Stimulated activated CD8-positive, alpha-beta memory T cell treated with anti-CD3 and anti-CD28 coated beads, Interleukin-12 subunit alpha, Interleukin-12 subunit beta, amount 100 ng/mL, for 4 hours (primary cell): ENCODE results near the gene PDYN.
A peak's percentile ranks its signal among the peaks of the same experiment; 100 is the strongest.

Experiments used
- DNase-seq: peaks from one replicate; pipeline ENCODE4 v3.0.0-alpha.2; 2020; ENCODE audit warnings: low read depth

The PDYN gene

DNA sequence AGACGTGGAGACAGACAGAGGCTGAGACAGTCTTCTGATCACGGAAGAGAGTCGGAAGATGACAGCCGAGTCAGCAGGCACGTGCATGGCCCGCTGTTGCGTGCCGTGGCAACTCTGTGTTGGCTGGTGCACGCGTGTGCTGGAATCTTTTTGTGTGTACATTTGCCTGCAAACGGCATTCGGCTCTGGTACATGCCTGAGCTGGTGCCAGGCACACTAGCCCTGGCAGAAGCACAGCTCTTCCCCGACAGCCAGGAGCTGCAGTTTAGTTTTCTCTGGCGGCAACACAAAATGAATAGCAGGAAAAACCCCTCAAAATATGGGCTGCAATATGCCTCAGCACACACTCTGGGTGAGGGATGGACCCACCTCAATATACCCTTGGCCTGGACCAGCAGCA lies 769 bp upstream of the PDYN start:
- no peak for DNase-seq

DNA sequence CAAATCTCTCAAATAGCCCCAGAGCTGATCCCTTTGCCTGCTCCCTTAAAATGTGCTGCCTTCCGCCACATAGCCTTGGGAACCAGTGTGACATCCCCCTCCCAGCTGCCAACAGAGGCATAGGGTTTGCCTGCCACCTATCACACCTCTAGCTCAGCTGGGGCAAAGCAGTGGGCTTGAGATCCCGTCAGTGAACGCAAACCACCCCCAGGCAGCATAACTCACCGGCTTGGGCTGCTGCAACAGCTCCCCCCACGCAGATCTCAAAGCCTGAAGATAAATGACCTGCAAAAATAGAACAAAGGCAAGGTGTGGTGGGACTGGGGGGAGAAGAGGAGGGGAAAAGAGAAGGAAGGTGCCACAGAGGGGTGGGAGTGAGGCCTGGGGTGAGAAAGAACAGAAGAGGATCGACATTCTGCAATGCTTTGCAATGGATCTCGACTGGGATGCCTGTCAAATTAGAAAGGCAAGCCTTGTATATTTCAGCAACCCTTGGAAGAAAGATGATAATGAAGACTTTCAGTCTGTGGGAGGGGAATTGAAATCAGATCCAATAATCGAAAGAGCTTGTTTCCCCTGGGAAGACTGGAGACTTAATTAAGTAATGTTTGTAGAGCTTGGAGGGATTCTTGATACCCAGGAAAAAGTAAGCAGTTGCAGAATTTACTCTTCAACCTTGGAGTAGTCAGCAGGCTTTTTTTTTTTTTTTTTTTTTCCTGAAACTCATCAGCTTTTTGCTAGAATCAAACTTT lies 1.3 kb downstream of the PDYN start:
- DNase-seq: no peak

DNA sequence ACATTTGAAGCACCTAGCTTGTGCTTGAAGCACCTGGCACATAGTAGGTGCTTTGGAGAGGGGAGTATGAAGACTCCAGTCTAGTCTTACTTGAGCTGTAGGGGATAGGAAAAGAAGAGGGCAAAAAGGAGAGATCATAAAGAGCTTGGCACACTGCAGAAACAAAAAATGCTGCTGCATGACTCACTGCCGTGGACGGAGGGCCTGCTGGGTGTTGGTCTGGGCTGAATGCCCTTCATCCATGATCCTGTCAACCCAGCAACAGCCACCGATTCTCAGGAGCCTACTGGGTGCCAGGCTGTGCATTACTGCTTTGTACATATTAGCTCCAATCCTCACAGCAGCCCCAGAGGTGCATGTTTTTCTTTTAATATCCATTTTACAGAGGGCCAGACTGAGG lies 6.0 kb downstream of the PDYN start:
- no peak for DNase-seq

DNA sequence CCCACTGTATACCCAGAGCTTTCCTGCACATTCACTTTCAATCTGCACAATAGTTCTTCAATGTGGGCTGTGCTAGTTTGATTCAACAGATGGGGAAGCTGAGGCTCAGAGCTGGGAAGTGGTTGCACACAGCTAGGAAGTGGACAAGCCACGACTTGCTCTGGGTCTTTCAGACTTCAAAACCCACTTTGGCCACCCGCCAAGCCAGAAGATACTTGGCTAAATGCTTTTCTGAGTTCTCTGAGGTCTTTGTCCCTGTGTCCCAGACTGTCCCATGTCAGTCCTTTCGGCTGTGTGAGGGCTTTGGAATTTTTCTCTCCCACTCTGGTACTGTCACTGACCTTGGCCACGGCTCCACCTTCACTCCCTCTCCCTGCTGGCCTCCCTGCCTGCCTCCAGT lies 10.6 kb downstream of the PDYN start:
- no peak for DNase-seq

DNA sequence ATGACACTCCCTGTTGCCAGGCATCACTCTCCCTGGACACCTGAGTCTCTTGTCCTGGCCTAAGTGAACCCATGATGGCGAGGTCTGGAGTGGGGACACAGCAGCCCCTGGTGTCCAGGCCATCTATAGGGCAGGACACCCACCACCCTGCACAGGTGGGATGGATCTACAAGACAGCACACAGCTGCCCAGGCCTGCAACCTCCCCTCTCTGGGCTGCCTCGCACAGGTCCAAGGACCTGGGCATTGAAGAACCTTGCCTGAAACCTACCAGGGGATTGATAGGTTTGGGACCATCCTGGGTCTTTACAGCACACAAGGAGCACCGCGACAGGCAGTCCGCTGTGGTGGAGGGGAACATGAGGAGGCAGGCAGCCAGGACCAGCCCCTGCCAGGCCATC lies 11.2 kb downstream of the PDYN start:
- DNase-seq: no peak

DNA sequence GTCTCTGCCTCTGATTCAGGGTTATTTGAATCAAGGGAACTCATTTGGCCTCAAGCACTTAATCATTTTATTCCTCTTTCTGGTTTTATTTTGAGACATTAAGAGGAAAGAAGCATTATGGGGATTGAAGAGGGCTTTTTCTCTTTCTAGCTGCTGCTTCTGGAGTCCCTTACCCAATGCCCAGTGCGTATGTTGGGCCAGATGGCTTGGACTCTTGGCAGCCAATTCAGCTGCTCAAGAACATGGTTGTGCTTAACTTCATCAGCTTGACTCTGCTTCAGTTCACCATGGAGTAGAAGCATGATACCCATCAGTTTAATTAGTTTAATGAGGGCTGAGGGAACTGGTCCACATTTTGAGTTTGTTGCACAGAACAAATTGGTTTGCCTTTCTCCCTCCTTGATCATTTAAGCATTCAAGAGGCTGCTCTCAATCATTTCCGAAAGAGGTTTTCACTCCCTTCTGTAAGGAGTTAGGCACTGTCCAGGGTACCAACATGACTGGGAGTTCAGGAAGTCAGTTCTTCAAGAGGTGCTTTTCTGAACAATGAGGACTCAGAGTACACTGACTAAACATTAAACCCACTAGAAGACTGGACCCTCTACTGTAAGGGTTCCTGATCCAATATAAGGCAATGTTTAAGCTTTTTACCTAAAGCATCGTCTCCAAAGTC lies 14.6 kb downstream of the PDYN start:
- no peak for DNase-seq

DNA sequence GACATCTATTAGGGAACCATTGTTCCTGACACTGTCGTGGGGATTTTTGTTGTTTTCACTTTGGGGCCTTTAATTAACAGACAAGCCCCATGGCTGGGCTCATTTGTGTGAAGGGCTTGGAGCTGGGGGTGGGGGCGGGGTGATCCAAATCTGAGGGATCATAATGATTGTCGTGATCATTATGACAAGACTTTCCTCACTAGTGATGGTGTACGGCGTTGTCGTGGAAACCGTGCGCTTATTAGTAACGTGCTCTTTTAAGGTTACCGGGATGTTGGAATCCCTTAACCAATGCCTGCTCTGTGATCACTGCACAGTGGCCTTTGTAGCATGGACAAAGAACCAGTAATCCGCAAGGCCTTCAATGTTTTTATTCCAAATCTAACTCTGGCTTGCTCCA lies 18.6 kb downstream of the PDYN start:
- no peak for DNase-seq

DNA sequence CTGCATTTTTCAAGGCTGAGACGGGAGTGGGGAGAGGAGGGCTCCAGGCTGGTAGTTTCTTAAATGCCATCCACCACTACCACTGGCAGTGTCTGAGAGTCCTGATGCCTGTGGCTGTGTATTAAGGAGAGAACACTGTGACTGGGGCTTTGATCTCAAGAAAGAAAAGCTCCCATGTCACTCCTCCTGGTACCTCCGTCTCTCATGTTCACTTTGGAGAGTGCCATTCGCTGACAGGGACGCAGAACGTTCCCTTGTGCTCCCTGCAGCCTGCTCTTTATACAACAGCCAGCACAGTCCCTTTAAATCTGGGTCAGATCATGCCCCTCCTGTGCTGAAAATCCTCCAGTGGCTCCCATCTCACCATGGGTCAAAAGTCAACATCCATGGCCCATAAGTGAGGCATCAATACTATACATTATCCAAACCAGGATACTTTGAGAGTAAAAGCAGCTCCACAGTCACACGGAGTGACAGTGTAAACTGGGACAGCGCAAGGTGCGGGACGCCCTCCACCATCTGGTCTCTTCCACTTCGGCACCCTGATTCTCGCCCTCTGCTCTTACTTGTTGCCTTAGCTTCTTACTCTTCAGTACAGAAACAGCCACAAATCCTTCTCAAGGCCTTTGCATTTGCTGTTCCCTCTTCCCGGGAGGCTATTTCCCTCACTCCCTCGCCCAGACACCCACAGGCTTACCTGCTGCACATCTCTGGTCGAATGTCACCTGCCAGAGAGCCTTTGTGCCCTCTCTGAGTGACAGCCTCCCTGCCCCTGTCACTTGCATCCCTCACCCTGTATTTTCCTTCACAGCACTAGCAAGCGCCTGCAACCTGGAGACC lies 20.0 kb downstream of the PDYN start:
- DNase-seq: no peak

DNA sequence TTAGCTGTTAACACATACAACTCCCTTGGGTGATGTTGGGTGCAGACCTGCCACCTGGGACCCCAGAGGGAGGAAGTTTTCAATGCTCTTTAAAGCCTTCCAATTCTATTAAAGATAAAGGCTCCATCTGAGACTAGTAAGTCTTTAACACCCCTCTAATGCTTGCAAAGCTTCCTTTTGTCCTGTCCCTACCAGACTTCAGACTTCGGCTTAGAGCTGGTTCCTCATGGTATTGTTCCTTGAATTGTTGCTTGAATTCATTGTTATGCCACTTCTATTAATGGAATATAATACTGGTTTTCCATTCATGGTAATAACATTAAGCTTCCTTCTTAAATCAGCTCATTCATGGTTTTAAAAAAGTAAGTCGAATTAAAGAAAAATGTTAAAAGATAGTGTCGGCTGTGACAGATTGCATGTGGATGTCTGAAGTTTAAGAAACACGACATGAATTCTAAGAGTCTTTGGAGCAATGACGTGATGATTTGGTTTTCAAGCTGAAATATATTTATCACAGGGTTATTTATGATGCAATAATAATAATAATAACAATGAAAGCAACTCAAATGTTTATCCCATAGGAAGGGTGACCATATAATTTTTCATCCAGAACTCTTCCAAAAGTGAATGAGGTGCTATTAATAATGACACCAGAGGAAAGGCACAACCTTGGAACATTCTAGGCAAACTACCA lies 21.8 kb downstream of the PDYN start:
- no peak for DNase-seq

DNA sequence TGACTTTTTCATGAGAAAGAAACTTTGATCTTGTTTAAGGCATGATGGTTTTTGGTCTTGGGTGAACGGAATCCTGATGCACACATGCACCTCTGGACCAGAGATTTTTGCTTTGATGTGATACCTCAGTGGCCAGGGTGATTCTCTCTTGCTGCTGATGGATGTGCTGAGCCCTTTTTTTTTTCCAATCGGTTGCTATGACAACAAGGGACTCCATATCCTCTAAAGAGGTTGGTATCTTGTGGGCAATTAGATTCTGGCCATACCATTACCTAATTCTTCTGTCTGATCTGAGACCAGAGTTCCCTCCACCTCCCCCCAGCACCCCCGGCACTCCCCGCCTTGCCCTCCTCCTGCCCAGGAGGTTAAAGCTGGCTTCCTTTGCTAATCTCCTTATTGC lies 24.9 kb downstream of the PDYN start:
- no peak for DNase-seq

DNA sequence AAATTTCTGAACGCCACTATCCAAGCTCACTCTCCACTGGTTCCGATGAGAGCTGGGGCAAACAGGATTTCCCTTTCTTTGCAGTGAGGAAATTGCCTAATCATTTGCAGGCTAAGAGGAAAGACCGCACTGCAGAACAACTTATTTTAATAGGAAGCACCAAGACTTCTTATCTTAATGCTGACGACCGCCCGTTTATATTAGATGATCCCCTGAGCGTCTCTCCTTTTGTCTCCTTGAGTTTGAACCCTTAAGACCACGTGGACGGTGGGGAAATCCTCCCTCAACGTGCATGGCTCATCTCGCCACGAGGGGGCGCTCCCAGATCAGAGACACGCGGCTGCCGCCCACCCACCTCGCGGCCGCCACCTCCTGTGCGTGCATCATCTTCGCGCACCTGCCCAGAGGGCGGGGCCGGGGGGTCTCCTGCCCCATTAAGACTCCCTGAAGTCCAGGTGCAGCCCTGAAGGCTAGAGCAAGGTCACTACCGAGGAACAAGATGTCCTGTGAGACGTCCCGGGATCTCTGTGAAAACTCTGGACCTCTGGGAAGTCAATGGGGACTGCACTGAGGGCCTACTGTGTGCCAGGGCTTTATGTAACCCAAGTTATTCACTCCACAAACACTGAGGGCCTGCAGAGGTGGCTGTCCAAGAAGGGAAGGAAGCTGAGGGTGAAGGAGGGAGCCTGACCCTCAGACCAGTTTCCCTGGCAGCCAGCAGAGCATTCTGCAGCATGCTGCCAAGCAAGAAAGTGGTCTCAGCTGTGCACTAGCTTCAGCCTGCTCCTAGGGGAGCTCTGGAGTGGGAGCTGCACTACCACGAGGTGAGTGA lies 28.1 kb downstream of the PDYN start:
- peak; percentile 62 for DNase-seq

DNA sequence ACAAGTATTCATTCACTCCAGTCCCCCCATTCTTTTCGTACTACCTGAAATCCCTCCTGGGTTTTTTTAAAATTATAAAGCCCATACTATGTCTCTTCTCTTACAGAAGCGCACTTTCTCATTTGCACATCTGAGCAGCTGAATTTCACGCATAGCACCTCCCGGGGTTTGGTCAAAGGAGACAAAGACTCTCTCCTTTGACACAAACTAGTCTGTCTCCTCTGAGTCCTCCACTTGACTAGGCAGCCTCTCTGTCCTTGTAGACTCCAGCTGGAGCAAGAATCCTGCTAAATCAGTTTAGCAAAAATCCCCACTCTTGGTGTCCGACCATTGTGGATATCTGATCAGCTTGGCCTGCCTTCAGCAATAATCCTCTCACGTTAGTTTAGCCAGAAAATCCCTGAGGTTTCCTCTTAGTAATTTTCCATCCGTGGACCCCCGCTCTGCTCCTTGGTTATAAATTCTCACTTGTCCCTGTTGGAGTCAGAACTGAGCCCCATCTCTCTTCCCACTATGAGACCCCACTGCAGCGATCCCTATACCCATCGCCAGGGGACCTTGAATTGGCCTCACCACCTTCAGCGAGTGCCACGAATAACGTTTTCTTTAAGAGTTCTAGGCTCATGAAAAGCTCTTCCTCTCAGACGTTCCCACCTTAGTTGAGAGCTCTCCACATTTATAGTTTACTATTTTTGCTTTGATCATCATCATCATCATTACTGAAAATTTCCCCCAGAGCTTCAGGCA lies 29.0 kb downstream of the PDYN start:
- DNase-seq: no peak

DNA sequence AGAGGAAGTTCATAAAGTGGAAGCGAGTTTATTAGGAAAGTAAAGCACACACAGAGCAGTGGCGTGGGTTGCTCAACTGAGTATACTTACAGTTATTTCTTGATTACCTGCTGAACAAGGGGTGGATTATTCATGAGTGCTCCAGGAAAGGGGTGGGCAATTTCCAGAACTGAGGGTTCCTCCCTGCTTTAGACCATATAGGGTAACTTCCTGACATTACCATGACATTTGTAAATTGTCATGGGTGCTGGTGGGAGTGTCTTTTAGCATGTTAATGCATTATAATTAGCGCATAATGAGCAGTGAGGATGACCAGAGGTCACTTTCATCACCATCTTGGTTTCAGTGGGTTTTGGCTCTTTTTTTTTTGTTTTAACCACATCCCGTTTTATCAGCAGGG lies 29.8 kb downstream of the PDYN start:
- DNase-seq: no peak

DNA sequence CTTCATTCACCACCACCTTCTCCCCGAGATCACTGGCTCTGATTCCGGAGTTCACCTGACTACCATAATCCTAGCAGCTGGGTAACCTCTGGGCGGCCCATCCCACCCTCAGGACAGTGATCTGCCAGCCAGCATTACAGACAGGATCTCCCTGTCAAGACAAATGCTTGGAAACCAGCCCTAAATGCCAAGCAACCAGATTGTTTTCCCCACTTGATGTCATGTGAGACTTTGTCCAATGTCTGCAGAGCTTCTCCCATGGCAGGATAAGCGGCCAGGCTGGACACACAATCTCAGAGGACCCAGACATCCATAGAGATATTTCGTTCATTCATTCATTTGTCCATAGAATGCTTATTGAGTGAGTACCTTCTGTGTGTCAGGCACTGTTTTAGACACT lies 32.5 kb downstream of the PDYN start:
- DNase-seq: no peak

DNA sequence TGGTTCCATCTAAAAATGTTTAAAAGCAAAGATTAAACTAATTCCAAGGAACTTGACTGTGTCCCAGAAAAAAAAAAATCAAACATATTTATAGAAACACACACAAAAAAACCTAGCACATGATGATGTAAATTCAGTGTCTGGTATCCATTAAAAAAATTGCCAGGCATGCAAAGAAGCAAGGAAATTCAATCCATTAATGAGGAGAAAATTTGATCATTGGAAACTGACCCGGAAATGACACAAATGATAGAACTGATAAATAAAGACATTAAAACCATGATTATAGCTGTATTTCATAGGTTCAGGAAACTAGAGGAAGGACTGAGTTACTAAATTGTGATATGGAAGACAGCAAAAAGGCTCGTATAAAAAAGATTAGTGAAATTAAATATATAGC lies 34.7 kb downstream of the PDYN start:
- no peak for DNase-seq

DNA sequence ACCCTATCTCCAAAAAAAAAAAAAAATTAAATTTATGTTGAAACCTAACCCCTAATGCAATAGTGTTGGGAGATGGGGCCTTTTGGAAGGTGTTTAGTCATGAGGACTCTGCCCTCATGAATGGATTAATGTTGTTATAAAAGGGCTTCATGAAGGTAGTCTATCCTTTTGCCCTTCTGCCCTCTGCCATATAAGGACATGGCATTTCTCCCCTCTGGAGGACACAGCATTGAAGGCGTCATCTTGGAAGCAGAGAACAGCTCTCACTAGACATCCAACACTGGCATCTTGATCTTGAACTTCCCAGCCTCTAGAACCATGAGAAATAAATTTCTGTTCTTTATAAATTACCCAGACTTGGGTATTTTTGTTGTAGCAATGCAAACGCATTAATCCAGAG lies 35.4 kb downstream of the PDYN start:
- DNase-seq: no peak

DNA sequence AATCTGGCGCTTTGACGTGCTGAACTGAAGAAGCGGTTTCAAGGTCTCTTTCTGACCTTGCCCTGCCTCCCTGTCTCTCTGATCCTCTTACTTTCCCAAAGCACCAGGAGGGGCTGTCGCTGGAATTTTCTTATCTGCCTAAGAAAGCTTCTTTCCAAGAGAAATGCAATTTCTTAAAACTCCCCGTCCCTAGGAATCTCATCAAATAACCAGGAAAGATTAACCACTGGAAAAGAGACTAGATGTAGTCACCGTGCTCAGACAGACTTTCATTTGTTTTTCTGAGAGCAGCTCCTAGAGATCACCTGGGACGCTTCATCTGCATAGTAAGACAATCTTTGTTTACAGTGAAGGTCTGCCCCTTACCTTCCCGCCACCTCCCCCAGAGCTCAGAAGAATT lies 38.6 kb downstream of the PDYN start:
- DNase-seq: no peak

DNA sequence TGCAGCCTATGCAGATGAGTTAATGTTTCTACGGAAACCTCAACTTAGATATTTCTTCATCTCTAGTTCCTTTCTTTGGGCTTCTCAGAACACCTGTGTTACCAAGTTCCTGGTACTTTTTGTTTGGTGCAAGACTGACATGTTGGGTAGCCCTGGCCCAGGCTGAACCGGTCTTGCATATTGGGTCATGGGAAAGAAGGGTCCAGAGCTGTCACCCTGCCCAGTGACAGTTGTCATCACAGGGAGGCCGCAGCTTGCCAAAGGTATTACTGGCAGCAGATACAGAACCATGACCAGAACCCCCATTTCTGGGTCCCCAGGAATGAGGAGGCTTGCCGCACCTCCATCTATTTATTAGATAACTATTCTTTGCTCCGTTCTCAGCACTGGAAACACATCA lies 40.2 kb downstream of the PDYN start:
- no peak for DNase-seq

DNA sequence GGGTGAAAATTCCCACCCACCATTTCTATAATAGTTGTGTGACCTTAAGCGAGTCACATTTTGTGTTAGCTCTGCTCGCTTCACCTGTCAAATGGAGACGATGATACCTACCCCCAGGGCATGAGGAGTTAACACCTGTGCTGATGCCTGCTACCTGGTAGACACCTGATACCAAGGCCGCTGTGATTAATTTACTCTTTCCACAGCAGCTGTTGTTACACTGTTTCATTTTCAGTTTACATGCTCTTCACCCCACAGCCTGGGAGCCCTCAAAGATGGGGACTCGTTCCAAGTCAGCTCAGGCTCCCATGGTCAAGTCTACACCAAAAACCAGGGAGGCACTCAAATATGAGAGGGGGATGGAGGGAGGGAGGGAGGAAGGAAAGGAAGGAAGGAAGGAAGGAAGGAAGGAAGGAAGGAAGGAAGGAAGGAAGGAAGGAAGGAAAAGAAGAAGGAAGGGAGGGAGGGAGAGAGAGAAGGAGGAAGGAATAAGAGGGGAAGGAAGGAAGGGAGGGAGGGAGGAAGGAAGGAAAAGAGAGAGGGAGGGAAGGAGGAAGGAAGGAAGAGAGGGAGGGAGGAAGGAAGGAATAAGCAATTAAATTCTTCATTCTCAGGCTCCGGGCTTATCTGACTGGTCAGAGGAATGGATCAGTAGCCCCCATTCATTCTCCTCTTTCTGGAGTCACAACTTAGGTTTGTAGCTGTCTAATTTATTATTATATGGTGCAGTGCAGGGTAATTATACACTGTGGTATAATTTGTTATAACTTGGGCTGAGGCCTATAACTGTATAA lies 40.9 kb downstream of the PDYN start:
- no peak for DNase-seq
